ENCODE measurements around the gene SOX13.

GRCh38 chr1:204115116-204115515 lies 42.2 kb downstream of the SOX13 start:
- TF ChIP-seq FOXJ3 (CRISPR knock-in tag; IDR thresholded peaks at IDR 0.05; ENCODE audit: borderline replicate concordance), result no peak
- no peak for TF ChIP-seq CTCF (IDR thresholded peaks at IDR 0.05)
- TF ChIP-seq ZNF425 (CRISPR knock-in tag; conservative IDR thresholded peaks at IDR 0.05), result no peak
- TF ChIP-seq ZBTB43 (CRISPR knock-in tag; IDR thresholded peaks at IDR 0.05), result no peak
- TF ChIP-seq AFF4 (CRISPR knock-in tag; IDR thresholded peaks at IDR 0.05; ENCODE audit: borderline replicate concordance), result no peak
- TF ChIP-seq ATF3 (CRISPR knock-in tag; conservative IDR thresholded peaks at IDR 0.05), result no peak
- no peak for TF ChIP-seq RELA (CRISPR knock-in tag; IDR thresholded peaks at IDR 0.05; ENCODE audit: borderline replicate concordance)
- no peak for TF ChIP-seq NR2C2 (CRISPR knock-in tag; IDR thresholded peaks at IDR 0.05)
- TF ChIP-seq E2F1 (CRISPR knock-in tag; IDR thresholded peaks at IDR 0.05), result no peak
- TF ChIP-seq MXD4 (CRISPR knock-in tag; IDR thresholded peaks at IDR 0.05; ENCODE audit: borderline replicate concordance), result no peak
- no peak for TF ChIP-seq ZMAT4 (CRISPR knock-in tag; IDR thresholded peaks at IDR 0.05)
- TF ChIP-seq ESRRA (CRISPR knock-in tag; IDR thresholded peaks at IDR 0.05; ENCODE audit: borderline replicate concordance), result no peak
- TF ChIP-seq CREB1 (CRISPR knock-in tag; IDR thresholded peaks at IDR 0.05), result no peak
- TF ChIP-seq ATF2 (CRISPR knock-in tag; IDR thresholded peaks at IDR 0.05; ENCODE audit: borderline replicate concordance, low read depth), result no peak

All from WTC11 (cell line).